IgD-negative memory B cell (primary cell): ENCODE data around the gene PSTPIP2. TPM values are rescaled to one million over a fixed set of nuclear protein-coding genes. Genes with fewer than 3 reads are reported as not detected.
"Not testable (repeated sequence)": the region's sequence is repeated elsewhere in the genome, so short reads cannot be mapped to it uniquely, and the experiment has no call there.

Experiments
- H3K27ac Mint-ChIP-seq, 3 donors: one replicate each; pipeline ENCODE4 v1.8.0; 2020 to 2022; ENCODE audit warnings: mild to moderate bottlenecking in 3 of 3, mixed read lengths in 3 of 3, moderate library complexity in 1 of 3
- H3K27me3 Mint-ChIP-seq: one replicate; pipeline ENCODE4 v1.8.0; 2021; ENCODE audit warnings: mixed read lengths
- H3K36me3 Mint-ChIP-seq: one replicate; pipeline ENCODE4 v1.8.0; 2020; ENCODE audit warnings: mild to moderate bottlenecking, mixed read lengths
- H3K4me1 Mint-ChIP-seq, 3 donors: one replicate each; pipeline ENCODE4 v1.8.0; 2020 to 2022; ENCODE audit warnings: mixed read lengths in 3 of 3, mild to moderate bottlenecking in 1 of 3
- H3K4me3 Mint-ChIP-seq, 4 donors: one replicate each; pipeline ENCODE4 v1.8.0; 2020 to 2022; ENCODE audit warnings: mild to moderate bottlenecking in 4 of 4, mixed read lengths in 4 of 4, moderate library complexity in 3 of 4
- H3K9me3 Mint-ChIP-seq, 3 donors: one replicate each; pipeline ENCODE4 v1.8.0; 2020 to 2021; ENCODE audit warnings: mixed read lengths in 3 of 3, mild to moderate bottlenecking in 1 of 3
- polyA plus RNA-seq: library from polyadenylated mRNA; unstranded; fragments of 300-500 nt; fragmentation: Illumina TruSeq; gene quantifications from one replicate; pipeline ENCODE4 v1.2.3, GENCODE V29; 2021

PSTPIP2 gene
- 1.1 TPM for polyA plus RNA-seq

DNA sequence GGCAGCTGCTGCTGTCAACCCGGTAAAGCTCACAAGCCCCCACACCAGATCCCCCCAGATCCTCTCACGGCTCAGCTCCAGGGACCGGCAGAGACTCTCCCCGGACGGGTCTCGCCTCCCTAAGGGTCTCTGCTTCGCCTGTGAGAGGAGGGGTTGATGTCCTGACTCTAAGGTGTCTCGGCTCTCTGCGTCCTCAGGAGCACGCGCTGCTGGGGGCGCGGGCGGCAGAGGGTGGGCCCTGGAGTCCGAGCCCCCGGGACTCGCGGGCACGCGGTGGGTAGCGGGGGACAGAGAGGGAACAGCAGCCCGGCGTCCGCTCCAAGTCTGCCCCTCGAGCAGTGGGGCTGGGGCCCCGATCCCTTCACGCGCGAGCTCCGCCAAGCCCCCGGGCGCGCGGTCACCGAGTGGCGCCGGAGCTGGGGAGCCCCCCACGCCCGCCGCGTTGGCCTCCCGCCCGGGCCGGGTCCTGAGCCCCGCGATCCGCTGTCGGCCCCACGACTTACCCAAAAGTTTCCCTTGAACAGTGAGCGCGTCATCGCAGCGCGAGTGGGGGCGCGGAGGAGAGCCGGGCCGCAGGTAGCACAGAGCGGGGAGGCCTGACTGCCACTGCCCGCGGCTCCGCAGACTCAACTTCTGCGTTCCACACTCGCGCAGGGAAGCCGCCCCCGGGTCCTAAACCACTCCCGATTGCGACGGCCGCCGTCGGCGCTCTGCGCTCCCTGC, at the start of gene PSTPIP2:
Gene PSTPIP2 (minus strand): TSS at position 608 of the 723 bp plus-strand sequence. CDS start 72 bp downstream, at position 536.
- Mint-ChIP-seq H3K36me3 (no peaks in the 10 kb centered on the region), H3K9me3 (no peaks in the 10 kb centered on the region), H3K4me3 (peak within 1 kb of the TSS; percentile 57 to 89 (median 81)), H3K27ac (no peak within 1 kb of the TSS), H3K4me1 (peaks cover 3 to 13% (median 6%) of the 10 kb centered on the region in 3 donors), H3K27me3 (peaks cover 15% of the 10 kb centered on the region)

DNA sequence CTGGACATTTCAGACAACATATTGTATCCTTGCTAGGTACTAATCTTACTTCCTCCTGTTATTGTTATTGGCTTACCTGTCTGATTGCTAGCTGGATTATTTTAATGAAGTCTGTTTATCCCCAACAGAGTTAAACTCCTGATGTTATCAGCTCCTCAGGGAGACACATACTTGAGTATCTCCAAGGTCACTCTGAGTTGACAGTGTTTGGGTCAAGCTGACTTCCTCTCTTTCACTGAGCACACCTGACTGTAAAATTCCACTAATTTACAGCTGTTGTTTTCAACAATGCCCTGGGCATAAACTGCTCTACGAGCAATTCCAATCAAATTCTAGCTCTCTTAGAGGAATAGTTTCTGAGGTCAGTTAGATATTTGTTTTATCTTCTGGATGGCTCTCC, 41.7 kb upstream of the PSTPIP2 start:
- H3K36me3 Mint-ChIP-seq = peaks cover 7% of the 10 kb centered on the region
- no peak overlapping the region for H3K27ac Mint-ChIP-seq

GRCh38 chr18:46110406-46110805, 38.3 kb upstream of the PSTPIP2 start:
- Mint-ChIP-seq H3K4me3 (no peak overlapping the region), H3K9me3 (no peaks in the 10 kb centered on the region), H3K27me3 (no peaks in the 10 kb centered on the region), H3K36me3 (peaks cover 3% of the 10 kb centered on the region), H3K4me1 (peaks cover 0 to 9% (median 7%) of the 10 kb centered on the region in 3 donors), H3K27ac (peak overlapping the region in 1 of 3 donors; percentile 73)

More for the DNA sequence above, 41.7 kb upstream of the PSTPIP2 start:
- Mint-ChIP-seq H3K27me3 (no peaks in the 10 kb centered on the region), H3K4me1 (peaks cover 0 to 3% (median 0%) of the 10 kb centered on the region in 3 donors), H3K4me3 (no peak overlapping the region), H3K9me3 (no peaks in the 10 kb centered on the region)

GRCh38 chr18:46109386-46109785, 37.3 kb upstream of the PSTPIP2 start:
- no peaks in the 10 kb centered on the region for H3K27me3 Mint-ChIP-seq
- no peak overlapping the region for H3K4me3 Mint-ChIP-seq
- no peaks in the 10 kb centered on the region for H3K9me3 Mint-ChIP-seq
- H3K27ac Mint-ChIP-seq = no peak overlapping the region
- peaks cover 2% of the 10 kb centered on the region for H3K36me3 Mint-ChIP-seq
- peaks cover 5 to 15% (median 14%) of the 10 kb centered on the region in 3 donors for H3K4me1 Mint-ChIP-seq

- H3K27ac Mint-ChIP-seq = peak within 1 kb of the TSS; percentile 83 to 96 (median 84)
- H3K27me3 Mint-ChIP-seq = no peaks in the 10 kb centered on the region
- peaks cover 10 to 21% (median 18%) of the 10 kb centered on the region in 3 donors for H3K4me1 Mint-ChIP-seq
- H3K36me3 Mint-ChIP-seq = no peaks in the 10 kb centered on the region
- H3K9me3 Mint-ChIP-seq = no peaks in the 10 kb centered on the region
- peak within 1 kb of the TSS; percentile 96 to 99 (median 97) for H3K4me3 Mint-ChIP-seq
Measured at GRCh38 chr18:46104128-46104911, 32.3 kb upstream of the PSTPIP2 start, which contains the start of gene HAUS1. Gene HAUS1 (plus strand): TSS chr18:46104385. CDS start chr18:46104412, 27 bp downstream.

- Mint-ChIP-seq H3K27ac (peak overlapping the region in 1 of 3 donors; percentile 95), H3K9me3 (no peaks in the 10 kb centered on the region), H3K4me3 (peak overlapping the region in 1 of 4 donors; percentile 99), H3K27me3 (no peaks in the 10 kb centered on the region), H3K4me1 (peaks cover 16 to 26% (median 21%) of the 10 kb centered on the region in 3 donors), H3K36me3 (no peaks in the 10 kb centered on the region)
Measured at GRCh38 chr18:46099463-46099862, 27.4 kb upstream of the PSTPIP2 start.

GRCh38 chr18:46098616-46098933, 26.5 kb upstream of the PSTPIP2 start:
- Mint-ChIP-seq H3K27me3 (no peaks in the 10 kb centered on the region), H3K36me3 (no peaks in the 10 kb centered on the region), H3K27ac (peak overlapping the region; percentile 95 to 99 (median 99)), H3K4me3 (peak overlapping the region; percentile 97 to 99 (median 99)), H3K4me1 (peaks cover 11 to 24% (median 18%) of the 10 kb centered on the region in 3 donors), H3K9me3 (no peaks in the 10 kb centered on the region)

DNA sequence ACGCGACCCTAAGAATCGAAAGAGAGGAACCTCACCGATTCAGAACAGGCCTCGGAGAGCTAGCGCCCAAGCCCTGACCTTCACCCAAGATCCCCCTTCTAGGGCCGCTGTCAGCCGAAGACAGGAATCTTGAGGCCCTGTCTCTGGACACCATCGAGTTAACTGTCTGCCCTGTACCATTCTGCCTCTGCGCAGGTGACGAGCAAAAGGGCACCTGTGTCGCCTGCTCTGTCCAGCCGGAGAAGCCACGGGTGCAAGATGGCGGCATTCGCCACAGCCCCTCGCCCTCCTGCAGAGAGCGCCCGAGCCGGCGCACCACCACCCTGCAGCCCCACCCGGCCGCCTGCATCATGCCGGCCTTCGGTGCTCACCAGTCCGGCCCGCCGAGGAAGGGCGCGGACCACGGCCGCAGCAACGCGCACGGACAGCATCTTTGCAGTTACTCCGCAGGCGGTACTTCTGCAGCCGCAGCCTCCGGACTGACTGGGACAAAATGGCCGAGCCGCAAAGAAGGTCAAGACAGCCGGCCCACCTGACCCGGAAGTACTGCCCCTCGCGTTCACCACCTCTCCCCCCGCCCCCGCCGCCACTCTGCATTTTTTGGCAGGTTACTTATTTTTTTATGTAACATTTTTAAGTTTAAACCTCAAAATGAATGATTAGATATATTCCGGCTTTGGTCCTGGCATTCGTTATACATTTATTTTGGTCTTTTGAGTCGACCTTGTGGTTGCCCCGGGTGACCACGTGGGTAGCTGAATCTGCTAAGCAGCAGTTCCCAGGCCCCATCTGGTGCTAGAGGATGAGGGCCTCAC, 25.9 kb upstream of the PSTPIP2 start, which contains the start of gene ATP5F1A:
Gene ATP5F1A (minus strand): TSS at position 496 of the 815 bp plus-strand sequence. CDS start 65 bp downstream, at position 431.
- Mint-ChIP-seq H3K27me3 (no peaks in the 10 kb centered on the region), H3K9me3 (no peaks in the 10 kb centered on the region), H3K27ac (peak within 1 kb of the TSS; percentile 95 to 99 (median 99)), H3K4me3 (peak within 1 kb of the TSS; percentile 97 to 99 (median 99)), H3K4me1 (peaks cover 11 to 24% (median 18%) of the 10 kb centered on the region in 3 donors), H3K36me3 (no peaks in the 10 kb centered on the region)

- H3K4me3 Mint-ChIP-seq = peak overlapping the region; percentile 97 to 99 (median 99)
- peak overlapping the region; percentile 95 to 99 (median 99) for H3K27ac Mint-ChIP-seq
- H3K27me3 Mint-ChIP-seq = no peaks in the 10 kb centered on the region
- H3K9me3 Mint-ChIP-seq = no peaks in the 10 kb centered on the region
- no peaks in the 10 kb centered on the region for H3K36me3 Mint-ChIP-seq
- H3K4me1 Mint-ChIP-seq = peaks cover 11 to 24% (median 18%) of the 10 kb centered on the region in 3 donors
Measured at GRCh38 chr18:46097431-46097800, 25.4 kb upstream of the PSTPIP2 start.

GRCh38 chr18:46096651-46097300, 24.7 kb upstream of the PSTPIP2 start:
- no peaks in the 10 kb centered on the region for H3K36me3 Mint-ChIP-seq
- H3K27me3 Mint-ChIP-seq = no peaks in the 10 kb centered on the region
- H3K27ac Mint-ChIP-seq = peak overlapping the region; percentile 95 to 99 (median 99)
- H3K9me3 Mint-ChIP-seq = no peaks in the 10 kb centered on the region
- H3K4me3 Mint-ChIP-seq = peak overlapping the region; percentile 97 to 99 (median 99)
- peaks cover 11 to 24% (median 18%) of the 10 kb centered on the region in 3 donors for H3K4me1 Mint-ChIP-seq

- peak overlapping the region in 2 of 4 donors; percentile 55 to 80 for H3K4me3 Mint-ChIP-seq
- peaks cover 12 to 30% (median 28%) of the 10 kb centered on the region in 3 donors for H3K4me1 Mint-ChIP-seq
- H3K27ac Mint-ChIP-seq = peak overlapping the region in 1 of 3 donors; percentile 11
- H3K36me3 Mint-ChIP-seq = peaks cover 6% of the 10 kb centered on the region
- no peaks in the 10 kb centered on the region for H3K9me3 Mint-ChIP-seq
- no peaks in the 10 kb centered on the region for H3K27me3 Mint-ChIP-seq
Measured at GRCh38 chr18:46095532-46095931, 23.5 kb upstream of the PSTPIP2 start.

DNA sequence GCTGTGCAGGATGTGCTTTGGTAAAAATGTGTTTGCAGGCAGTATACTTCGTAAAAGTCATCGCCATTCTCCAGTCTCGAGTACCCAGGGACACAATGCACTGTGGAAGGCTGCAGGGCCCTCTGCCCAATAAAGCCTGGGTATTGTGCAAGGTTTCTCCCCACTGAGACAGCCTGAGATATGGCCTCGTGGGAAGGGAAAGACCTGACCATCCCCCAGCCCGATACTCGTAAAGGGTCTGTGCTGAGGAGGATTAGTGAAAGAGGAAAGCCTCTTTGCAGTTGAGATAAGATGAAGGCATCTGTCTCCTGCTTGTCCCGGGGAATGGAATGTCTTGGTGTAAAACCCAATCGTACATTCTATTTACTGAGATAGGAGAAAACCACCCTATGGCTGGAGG, 16.4 kb upstream of the PSTPIP2 start:
- H3K27me3 Mint-ChIP-seq, H3K27ac Mint-ChIP-seq, H3K4me3 Mint-ChIP-seq, H3K9me3 Mint-ChIP-seq, H3K4me1 Mint-ChIP-seq: not testable (repeated sequence)
- peaks cover 26% of the 10 kb centered on the region for H3K36me3 Mint-ChIP-seq

DNA sequence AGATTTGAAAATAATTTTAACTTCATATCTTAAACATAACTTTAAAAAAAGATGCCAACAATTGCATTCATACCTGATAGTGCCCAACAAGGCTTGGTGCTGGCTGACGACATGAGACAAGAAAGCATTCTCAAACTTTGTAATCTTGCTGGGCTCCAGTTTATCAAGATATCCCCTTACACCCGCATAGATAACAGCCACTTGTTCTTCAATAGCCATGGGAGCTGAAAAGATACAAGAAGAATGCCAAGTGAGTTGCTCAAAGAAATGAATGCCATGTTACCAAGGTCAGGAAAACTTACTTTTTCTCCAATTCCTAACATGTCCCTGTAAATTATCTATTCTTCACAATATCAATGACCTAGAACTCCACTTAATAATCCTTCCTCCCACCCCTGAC, 12.4 kb upstream of the PSTPIP2 start:
- H3K27ac Mint-ChIP-seq = no peak overlapping the region

DNA sequence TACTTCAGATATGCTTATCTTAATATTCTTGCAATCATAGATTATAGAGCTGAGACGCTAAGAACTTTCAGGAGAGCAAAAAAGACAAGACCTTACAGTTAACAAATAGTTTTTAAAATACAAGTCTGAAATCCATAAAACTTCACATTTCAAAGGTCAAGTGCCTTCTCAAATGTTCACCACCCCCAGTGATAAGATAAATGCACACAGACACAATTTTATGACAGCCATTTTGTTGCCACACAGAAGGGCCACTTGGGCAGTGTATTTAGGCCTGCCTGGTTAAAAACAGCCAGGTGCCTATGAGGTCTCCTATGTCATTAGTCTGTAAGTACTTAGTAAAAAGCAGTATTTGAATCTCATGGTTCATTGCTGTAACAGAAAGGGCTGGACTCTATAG, 8.1 kb upstream of the PSTPIP2 start:
- no peak overlapping the region for H3K4me3 Mint-ChIP-seq
- no peaks in the 10 kb centered on the region for H3K27me3 Mint-ChIP-seq
- no peaks in the 10 kb centered on the region for H3K4me1 Mint-ChIP-seq
- peaks cover 7% of the 10 kb centered on the region for H3K36me3 Mint-ChIP-seq
- H3K9me3 Mint-ChIP-seq = no peaks in the 10 kb centered on the region
- H3K27ac Mint-ChIP-seq = no peak overlapping the region

More for the DNA sequence above, 12.4 kb upstream of the PSTPIP2 start:
- Mint-ChIP-seq H3K4me3 (no peak overlapping the region), H3K9me3 (peaks cover 0 to 7% (median 1%) of the 10 kb centered on the region in 3 donors), H3K4me1 (no peaks in the 10 kb centered on the region), H3K27me3 (no peaks in the 10 kb centered on the region), H3K36me3 (peaks cover 18% of the 10 kb centered on the region)
